ENCODE measurements around the gene BCAS1.

GRCh38 chr20:54005524-54005923 is 64.9 kb downstream of the BCAS1 start:
- TF ChIP-seq, protein P1, sequence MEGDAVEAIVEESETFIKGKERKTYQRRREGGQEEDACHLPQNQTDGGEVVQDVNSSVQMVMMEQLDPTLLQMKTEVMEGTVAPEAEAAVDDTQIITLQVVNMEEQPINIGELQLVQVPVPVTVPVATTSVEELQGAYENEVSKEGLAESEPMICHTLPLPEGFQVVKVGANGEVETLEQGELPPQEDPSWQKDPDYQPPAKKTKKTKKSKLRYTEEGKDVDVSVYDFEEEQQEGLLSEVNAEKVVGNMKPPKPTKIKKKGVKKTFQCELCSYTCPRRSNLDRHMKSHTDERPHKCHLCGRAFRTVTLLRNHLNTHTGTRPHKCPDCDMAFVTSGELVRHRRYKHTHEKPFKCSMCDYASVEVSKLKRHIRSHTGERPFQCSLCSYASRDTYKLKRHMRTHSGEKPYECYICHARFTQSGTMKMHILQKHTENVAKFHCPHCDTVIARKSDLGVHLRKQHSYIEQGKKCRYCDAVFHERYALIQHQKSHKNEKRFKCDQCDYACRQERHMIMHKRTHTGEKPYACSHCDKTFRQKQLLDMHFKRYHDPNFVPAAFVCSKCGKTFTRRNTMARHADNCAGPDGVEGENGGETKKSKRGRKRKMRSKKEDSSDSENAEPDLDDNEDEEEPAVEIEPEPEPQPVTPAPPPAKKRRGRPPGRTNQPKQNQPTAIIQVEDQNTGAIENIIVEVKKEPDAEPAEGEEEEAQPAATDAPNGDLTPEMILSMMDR (IDR thresholded peaks at IDR 0.05; ENCODE audit: low read length): no peak
- TF ChIP-seq EZH2 (optimal IDR thresholded peaks at IDR 0.05; ENCODE audit: low read depth, low read length): no peak
